Liver (tissue), 3 donors: ENCODE results near the gene NFIB.

Source experiments
- EGR1 ChIP-seq, 2 donors: IDR thresholded peaks; 2 replicates each; pipeline ENCODE4 v1.6.1; 2016 to 2018; ENCODE audit warnings: antibody characterized with exemption in 2 of 2, low read depth in 2 of 2
- FOXA1 ChIP-seq: IDR thresholded peaks from 2 replicates; pipeline ENCODE4 v1.6.1; 2016; ENCODE audit warnings: antibody characterized with exemption
- GABPA ChIP-seq, 2 donors: IDR thresholded peaks in 1 of 2; conservative IDR thresholded peaks in 1 of 2; 2 replicates each; pipeline ENCODE4 v1.6.1; 2016; ENCODE audit warnings: antibody characterized with exemption in 2 of 2, mild to moderate bottlenecking in 1 of 2, moderate library complexity in 1 of 2
- JUND ChIP-seq, 2 donors: IDR thresholded peaks; 2 replicates each; pipeline ENCODE4 v1.6.1; 2016; ENCODE audit warnings: antibody characterized with exemption in 2 of 2
- RAD21 ChIP-seq, 2 donors: IDR thresholded peaks; 2 replicates each; pipeline ENCODE4 v1.6.1; 2016; ENCODE audit warnings: antibody characterized with exemption in 2 of 2, mild to moderate bottlenecking in 2 of 2
- RXRA ChIP-seq, 2 donors: IDR thresholded peaks; 2 replicates each; pipeline ENCODE4 v1.6.1; 2017 to 2018; ENCODE audit warnings: antibody characterized with exemption in 2 of 2, mild to moderate bottlenecking in 1 of 2
- SP1 ChIP-seq: IDR thresholded peaks from 2 replicates; pipeline ENCODE4 v1.6.1; 2018; ENCODE audit warnings: antibody characterized with exemption, mild to moderate bottlenecking
- TAF1 ChIP-seq: conservative IDR thresholded peaks from 2 replicates; pipeline ENCODE4 v1.6.1; 2016; ENCODE audit warnings: antibody characterized with exemption, mild to moderate bottlenecking
- TF ChIP-seq, protein P1 (sequence below): IDR thresholded peaks from 2 replicates; pipeline ENCODE4 v1.6.1; 2016; ENCODE audit warnings: antibody characterized with exemption, mild to moderate bottlenecking
- TF ChIP-seq, protein P2 (sequence below): fragments of 150-350 bp; IDR thresholded peaks from 2 replicates; pipeline ENCODE4 v1.5.1; 2017; ENCODE audit warnings: improper control_type of control experiment, low read depth, low read length; ENCODE audit not compliant: missing input control
- TF ChIP-seq, protein P3 (sequence below): IDR thresholded peaks from 2 replicates; pipeline ENCODE4 v1.6.1; 2016; ENCODE audit warnings: antibody characterized with exemption
- donor health status: healthy.
- donor health status: healthy.

DNA sequence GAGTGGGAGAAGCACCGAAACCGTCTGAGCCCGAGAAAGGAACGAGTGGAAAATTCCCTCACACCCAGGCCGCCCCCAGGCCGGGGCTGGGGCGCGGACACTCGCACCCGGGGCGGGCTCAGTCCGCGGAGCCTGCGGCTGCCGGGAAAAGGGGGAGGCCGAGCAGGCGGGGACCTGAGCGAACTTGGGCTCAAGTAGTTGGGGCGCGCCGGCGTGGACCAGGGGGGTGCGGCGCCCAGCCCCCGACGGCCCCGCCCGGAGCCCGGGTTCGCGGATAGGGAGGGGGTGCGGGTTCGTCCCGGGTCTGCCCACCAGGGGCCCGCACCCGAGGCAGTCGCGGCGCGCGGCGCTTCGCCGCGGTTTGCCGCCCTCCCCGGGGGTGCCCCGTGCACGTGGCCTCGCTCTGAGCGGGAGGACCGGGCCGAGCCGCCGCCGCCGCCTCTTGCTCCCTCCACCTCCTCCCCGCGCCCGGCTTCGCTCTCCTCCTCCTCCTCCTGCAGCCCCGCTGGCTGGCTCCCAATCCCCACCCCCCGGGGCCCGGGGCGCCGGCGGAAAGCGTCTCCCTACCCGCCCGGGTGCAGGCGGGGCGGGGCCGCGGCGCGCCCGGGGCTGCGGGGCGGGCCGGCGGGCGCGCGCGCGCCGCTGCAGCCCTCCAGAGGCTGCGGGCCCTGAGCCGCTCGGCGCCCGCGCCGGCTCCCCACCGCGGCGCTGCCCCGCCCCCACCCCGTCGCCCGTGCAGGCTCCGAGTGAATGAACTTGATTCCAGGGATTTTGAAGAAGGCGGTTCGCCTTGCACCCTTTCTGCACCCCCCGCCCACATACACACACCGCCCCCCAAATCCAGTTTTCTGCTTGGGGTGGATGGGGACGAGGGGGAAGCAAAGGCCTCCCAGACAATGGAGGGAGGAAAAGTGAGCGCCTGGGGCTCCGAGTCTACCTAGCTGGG, 1.3 kb upstream of the NFIB start:
- TF ChIP-seq, protein P1, sequence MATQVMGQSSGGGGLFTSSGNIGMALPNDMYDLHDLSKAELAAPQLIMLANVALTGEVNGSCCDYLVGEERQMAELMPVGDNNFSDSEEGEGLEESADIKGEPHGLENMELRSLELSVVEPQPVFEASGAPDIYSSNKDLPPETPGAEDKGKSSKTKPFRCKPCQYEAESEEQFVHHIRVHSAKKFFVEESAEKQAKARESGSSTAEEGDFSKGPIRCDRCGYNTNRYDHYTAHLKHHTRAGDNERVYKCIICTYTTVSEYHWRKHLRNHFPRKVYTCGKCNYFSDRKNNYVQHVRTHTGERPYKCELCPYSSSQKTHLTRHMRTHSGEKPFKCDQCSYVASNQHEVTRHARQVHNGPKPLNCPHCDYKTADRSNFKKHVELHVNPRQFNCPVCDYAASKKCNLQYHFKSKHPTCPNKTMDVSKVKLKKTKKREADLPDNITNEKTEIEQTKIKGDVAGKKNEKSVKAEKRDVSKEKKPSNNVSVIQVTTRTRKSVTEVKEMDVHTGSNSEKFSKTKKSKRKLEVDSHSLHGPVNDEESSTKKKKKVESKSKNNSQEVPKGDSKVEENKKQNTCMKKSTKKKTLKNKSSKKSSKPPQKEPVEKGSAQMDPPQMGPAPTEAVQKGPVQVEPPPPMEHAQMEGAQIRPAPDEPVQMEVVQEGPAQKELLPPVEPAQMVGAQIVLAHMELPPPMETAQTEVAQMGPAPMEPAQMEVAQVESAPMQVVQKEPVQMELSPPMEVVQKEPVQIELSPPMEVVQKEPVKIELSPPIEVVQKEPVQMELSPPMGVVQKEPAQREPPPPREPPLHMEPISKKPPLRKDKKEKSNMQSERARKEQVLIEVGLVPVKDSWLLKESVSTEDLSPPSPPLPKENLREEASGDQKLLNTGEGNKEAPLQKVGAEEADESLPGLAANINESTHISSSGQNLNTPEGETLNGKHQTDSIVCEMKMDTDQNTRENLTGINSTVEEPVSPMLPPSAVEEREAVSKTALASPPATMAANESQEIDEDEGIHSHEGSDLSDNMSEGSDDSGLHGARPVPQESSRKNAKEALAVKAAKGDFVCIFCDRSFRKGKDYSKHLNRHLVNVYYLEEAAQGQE: no peak
- TF ChIP-seq, protein P2, sequence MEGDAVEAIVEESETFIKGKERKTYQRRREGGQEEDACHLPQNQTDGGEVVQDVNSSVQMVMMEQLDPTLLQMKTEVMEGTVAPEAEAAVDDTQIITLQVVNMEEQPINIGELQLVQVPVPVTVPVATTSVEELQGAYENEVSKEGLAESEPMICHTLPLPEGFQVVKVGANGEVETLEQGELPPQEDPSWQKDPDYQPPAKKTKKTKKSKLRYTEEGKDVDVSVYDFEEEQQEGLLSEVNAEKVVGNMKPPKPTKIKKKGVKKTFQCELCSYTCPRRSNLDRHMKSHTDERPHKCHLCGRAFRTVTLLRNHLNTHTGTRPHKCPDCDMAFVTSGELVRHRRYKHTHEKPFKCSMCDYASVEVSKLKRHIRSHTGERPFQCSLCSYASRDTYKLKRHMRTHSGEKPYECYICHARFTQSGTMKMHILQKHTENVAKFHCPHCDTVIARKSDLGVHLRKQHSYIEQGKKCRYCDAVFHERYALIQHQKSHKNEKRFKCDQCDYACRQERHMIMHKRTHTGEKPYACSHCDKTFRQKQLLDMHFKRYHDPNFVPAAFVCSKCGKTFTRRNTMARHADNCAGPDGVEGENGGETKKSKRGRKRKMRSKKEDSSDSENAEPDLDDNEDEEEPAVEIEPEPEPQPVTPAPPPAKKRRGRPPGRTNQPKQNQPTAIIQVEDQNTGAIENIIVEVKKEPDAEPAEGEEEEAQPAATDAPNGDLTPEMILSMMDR: no peak
- TF ChIP-seq GABPA (IDR thresholded peaks at IDR 0.05 in 1 of 2, conservative IDR thresholded peaks at IDR 0.05 in 1 of 2): no peak
- TF ChIP-seq TAF1: no peak
- TF ChIP-seq RAD21 (IDR thresholded peaks at IDR 0.05): no peak
- no peak for TF ChIP-seq EGR1 (IDR thresholded peaks at IDR 0.05; ENCODE audit: low read depth in 2 of 2)
- no peak for TF ChIP-seq RXRA (IDR thresholded peaks at IDR 0.05)
- TF ChIP-seq, protein P3, sequence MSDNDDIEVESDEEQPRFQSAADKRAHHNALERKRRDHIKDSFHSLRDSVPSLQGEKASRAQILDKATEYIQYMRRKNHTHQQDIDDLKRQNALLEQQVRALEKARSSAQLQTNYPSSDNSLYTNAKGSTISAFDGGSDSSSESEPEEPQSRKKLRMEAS: no peak
- TF ChIP-seq JUND (IDR thresholded peaks at IDR 0.05): no peak
- TF ChIP-seq FOXA1: no peak
- TF ChIP-seq SP1: no peak
